GM19035 (cell line): ENCODE measurements around the gene MRTO4.
"Not testable (repeated sequence)": the region's sequence is repeated elsewhere in the genome, so short reads cannot be mapped to it uniquely, and the experiment has no call there.

ENCODE experiments used
- ATAC-seq: cut with Tn5 transposase; IDR thresholded peaks from one replicate; pipeline ENCODE4 v1.9.1; 2021; ENCODE audit not compliant: unreplicated experiment

The MRTO4 gene

DNA sequence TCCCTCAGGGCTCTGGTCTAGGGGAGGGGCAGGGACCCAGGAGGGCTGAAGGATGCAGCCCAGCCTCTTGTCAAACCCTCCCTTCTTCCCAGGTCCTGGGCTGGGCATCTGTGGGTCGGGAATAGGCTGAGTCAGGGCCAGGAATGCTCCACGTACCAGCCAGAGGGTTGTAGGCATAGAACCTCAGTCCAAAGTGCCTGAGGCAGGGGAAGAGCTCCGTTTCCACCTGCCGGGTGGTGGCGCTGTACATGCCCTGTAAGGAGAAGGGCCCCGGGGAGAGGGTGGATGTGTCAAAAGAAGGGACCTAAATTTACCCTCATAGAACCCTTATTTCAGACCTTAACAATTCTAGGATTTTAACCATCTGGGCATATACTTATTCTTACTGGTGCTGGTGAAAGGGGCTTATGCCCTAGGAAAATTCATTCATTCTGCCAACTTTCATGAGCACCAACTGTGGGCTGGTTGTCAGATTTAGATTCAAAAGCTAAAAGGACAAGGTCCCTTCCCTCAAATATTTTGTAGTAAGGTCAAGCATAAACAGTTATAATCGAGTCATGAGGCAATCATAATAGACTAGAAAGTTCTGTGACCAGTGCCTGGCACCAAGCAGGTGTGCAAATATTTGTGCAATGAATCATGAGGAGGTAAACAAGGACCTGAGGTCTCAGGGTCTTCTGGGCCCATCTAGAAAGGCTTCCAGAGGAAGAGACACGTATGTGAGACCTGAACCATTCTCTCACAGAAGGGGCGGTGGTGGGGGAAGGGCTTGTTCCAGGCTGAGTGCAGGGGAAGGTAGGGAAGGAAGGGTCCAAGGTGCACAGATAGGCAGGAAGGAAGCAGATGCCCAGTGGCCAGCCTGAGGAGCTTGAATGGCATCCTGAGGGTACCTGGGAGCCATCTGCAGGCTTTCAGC, 18.1 kb downstream of the MRTO4 start:
- not testable (repeated sequence) for ATAC-seq

DNA sequence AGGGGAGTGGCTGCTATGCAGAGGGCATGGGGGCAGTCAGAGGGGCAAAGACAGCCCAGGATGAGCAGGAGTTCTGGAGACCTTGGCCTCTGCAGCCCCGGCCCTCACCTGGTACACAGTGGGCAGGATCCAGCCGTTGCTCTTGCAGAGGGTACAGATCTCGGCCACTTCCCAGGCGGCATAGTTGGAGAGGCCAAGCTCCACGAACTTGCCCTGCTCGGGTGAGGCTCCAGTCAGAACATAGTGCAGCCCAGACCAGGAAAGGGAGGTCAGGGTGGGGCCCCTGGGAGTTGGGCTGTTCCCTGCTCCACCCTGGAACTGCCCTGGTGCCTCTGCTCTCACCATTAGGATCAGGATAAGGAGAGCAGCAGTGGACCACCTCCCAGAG, 18.7 kb downstream of the MRTO4 start:
- ATAC-seq, result not testable (repeated sequence)

DNA sequence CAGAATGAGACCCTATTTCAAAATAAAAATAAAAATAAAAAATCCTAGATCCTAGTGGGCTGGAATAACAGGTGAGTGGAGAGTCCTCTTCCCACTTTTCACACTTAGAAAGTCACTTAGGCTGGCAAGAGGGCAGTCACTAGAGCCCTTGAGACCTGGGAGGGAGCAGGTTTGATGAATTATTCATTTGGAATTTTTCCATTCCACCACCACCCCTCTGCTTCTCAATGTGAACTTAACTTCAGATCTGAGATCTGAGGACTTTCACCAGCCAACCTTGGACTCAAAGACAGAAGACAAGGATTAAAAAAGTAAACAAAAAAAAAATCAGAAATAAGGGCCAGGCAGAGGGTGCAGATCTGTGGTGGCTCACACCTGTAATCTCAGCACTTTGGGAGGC, 20.5 kb downstream of the MRTO4 start:
- no peak for ATAC-seq

DNA sequence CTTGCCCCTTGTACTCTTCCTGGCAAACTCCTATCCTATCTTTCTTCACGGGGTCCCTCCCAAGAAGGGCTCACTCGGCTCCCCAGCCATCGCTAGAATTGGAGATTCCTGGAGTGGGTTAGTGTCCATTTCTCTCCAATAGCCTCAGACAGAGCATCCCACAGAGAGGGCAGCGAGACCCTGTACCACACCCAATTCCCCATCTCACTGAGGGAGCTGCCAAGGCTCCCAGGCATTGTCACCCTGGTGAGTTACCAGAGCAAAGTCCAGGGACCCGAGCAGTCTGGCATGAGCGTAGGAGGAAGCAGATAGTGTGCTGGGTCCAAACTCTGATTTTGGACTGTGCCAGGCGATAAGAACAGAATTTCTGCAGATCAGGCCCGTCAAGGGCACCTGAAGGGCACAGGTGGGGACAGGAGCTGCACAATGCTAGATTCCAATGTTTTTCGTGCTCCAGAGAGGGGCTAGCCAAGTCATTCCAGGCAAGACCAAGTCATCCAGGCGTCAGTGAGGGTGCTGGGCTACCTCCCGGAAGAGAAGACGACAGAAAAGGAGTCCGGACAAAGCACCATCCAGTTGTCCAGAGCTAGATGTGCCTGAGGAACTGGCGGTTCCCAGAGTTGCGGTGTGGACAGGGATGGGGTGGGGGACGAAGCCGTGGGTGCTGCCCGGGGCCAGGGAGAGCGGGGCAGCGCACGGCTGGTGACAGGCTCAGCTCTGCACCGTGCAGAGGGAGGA, 21.7 kb downstream of the MRTO4 start:
- no peak for ATAC-seq

DNA sequence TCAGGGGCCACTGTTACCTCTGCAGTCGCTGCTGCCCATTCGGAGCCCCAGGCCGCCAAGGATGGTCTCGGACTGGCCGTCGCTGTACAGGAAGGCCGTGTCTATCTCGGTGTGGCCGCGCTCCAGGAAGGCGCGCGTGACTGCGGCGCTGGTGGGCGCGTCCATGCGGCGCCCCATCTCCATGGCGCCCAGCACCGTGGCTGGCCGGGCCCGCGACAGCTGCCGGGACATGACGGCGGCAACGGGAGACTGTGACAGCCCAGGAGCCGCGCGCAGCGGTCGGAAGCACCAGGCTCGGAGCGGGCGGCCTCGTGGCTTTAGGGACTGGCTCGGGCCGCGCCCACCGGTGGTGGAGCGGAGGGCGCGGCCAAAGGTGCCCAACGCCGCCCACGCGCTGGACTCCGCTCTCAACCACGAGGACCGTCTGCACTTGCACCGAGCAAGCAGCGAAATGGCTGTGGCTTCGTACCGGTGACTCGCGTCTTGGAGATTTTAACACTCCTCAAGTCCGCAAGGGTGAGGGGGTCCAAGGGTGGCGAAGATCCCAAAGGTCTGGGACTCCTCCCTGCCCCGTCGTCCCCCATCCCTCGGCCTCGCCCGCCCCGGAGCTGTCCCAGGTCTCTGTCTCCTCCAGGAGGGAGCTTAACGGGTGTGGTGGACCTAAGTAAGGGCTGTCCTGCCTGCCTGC, 22.4 kb downstream of the MRTO4 start:
- not testable (repeated sequence) for ATAC-seq

DNA sequence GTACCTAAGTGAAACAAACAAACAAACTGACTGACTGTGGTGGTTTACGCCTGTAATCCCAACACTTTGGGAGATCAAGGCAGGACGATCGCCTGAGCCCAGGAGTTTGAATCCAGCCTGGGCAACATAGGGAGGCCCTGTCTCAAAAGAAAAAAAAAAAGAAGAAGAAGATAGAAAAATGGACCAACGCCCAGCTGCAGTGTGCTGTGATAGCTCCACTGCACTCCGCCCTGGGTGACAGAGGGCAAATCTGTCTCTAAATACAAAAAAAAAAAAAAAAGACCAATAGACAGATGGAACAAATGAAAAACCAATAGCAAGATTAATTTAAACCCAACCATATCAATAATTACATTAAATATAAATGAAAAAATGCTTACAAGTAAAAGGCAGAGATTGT, 23.0 kb downstream of the MRTO4 start:
- ATAC-seq, result no peak

DNA sequence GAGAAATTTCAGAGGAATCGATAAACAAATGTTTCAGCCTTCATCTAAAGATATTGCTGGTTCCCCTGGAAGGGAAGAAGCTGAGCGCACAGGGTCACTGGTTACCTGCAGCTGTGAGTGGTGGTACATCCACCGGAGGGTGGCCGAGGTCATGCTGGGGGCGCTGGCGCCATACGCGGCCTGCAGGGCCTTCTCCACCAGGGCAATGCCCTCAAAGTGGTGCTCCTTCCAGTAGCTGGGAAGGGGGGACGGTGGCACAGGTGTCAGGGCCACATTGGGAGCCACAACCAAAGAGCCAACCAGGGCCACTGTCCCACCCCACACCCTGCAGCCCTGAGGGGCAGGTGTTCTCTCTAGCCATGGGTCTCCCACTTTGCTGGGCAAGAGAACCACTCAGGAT, 32.3 kb downstream of the MRTO4 start:
- ATAC-seq, result no peak

DNA sequence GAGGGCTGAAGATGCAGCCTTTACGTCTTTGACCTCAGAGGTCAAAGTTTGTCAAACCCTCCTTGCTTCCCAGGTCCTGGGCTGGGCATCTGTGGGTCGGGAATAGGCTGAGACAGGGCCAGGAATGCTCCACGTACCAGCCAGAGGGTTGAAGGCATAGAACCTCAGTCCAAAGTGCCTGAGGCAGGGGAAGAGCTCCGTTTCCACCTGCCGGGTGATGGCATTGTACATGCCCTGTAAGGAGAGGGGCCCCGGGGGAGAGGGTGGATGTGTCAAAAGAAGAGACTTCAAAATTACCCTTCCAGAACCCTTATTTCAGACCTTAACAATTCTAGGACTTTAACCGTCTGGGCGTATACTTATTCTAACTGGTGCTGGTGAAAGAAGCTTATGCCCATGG, 33.3 kb downstream of the MRTO4 start:
- no peak for ATAC-seq

DNA sequence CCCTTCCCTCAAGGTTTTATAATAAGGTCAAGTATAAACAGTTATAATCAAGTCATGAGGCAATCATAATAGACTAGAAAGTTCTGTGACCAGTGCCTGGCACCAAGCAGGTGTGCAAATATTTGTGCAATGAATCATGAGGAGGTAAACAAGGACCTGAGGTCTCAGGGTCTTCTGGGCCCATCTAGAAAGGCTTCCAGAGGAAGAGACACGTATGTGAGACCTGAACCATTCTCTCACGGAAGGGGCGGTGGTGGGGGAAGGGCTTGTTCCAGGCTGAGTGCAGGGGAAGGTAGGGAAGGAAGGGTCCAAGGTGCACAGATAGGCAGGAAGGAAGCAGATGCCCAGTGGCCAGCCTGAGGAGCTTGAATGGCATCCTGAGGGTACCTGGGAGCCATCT, 33.8 kb downstream of the MRTO4 start:
- not testable (repeated sequence) for ATAC-seq

DNA sequence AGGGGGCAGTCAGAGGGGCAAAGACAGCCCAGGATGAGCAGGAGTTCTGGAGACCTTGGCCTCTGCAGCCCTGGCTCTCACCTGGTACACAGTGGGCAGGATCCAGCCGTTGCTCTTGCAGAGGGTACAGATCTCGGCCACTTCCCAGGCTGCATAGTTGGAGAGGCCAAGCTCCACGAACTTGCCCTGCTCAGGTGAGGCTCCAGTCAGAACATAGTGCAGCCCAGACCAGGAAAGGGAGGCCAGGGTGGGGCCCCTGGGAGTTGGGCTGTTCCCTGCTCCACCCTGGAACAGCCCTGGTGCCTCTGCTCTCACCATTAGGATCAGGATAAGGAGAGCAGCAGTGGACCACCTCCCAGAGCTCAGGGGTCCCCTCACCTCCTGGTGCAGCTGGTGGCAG, 34.2 kb downstream of the MRTO4 start:
- not testable (repeated sequence) for ATAC-seq

DNA sequence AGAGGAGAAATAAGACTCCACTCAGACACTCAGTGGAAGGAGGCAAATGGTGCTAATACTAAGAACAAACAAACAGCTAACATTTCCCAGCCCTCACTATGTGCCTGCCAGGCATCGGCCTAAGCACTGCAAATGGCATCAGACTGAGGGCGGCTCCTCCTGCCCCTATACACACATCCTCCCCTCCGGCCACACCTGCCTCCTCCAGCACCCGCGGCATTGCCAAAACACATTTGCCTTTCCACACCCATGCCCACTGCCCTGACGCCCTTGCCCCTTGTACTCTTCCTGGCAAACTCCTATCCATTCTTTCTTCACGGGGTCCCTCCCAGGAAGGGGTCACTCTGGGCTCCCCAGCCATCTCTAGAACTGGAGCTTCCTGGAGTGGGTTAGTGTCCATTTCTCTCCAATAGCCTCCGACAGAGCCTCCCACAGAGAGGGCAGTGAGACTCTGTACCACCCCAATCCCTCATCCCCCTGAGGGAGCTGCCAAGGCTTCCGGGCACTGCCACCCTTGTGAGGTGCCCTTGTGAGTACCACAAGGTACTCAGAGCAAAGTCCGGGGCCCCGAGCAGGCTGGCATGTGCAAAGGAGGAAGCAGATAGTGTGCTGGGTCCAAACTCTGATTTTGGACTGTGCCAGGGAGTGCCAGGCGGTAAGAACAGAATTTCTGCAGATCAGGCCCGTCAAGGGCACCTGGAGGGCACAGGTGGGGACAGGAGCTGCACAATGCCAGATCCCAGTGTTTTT, 36.0 kb downstream of the MRTO4 start:
- no peak for ATAC-seq

DNA sequence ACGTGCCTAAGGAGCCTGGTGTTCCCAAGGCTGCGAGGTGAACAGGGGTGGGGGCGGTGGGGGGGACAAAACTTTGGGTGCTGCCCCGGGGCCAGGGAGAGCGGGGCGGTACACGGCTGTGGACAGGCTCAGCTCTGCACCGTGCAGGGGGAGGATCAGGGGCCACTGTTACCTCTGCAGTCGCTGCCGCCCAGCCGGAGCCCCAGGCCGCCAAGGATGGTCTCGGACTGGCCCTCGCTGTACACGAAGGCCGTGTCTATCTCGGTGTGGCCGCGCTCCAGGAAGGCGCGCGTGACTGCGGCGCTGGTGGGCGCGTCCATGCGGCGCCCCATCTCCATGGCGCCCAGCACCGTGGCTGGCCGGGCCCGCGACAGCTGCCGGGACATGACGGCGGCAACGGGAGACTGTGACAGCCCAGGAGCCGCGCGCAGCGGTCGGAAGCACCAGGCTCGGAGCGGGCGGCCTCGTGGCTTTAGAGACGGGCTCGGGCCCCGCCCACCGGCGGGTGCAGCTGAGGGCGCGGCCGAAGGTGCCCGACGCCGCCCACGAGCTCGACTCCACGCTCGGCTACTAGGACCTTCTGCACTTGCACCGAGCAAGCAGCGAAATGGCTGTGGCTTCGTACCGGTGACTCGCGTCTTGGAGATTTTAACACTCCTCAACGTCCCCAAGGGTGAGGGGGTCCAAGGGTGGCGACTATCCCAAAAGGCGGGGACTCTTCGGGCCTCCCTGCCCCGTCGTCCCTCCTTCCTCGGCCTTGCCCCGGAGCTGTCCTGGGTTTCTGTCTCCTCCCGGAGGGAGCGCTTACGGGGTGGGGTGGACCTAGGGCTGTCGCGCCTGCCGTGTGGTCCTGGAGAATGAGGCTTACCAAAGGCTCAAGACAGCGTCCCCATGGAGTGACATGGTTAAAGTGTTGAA, 37.0 kb downstream of the MRTO4 start, which contains the start of gene AKR7A3:
TSS of gene AKR7A3 (minus strand) at position 447 of the 918 bp plus-strand sequence. CDS start at position 386, 61 bp downstream.
- ATAC-seq, result not testable (repeated sequence)

DNA sequence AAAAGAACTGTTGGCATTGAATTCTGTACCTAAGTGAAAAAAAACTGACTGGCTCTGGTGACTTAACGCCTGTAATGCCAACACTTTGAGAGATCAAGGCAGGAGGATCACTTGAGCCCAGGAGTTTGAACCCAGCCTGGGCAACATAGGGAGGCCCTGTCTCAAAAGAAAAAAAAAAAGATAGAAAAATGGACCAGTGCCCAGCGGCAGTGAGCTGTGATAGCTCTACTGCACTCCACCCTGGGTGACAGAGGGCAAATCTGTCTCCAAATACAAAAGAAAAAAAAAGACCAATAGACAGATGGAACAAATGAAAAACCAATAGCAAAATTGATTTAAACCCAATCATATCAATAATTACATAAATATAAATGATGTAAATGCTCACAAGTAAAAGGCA, 37.6 kb downstream of the MRTO4 start:
- no peak for ATAC-seq

DNA sequence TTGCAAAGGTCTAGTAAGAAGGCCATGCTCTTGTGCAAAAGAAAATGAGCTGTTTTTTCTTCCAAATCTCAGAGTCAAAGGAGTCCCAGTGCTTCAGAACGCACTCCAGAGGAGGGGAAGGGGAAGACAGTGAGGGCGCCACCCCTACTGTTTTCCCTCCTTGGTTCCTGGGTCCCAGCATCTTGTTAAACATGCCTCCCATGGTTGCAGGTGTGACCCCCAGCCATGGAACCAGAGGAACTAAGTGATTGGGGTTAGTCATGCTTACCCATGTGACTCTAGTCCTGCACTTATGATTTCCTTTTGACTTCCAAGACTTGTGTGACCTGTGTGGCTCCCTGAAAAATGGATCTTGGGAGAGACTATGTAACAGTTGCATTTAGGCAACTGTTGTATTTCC, 43.0 kb downstream of the MRTO4 start:
- no peak for ATAC-seq

DNA sequence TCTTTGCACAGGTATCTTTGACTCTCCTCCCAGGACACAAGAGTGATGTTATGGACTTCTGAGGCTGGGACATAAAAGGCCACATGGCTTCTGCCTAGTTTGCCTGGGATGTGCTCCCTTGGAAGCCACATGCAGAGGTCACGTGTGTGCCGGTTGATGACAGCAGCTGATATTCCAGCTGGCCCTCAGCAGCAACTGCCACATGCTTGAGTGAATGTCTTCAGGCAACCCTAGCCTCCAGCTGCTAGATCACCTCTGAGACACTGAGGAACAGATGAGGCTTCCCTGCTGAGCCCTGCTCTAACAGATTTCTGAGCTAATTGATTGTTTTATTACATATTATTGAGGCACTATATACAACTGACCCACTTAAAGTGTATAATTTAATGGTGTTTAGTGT, 48.6 kb downstream of the MRTO4 start:
- no peak for ATAC-seq

DNA sequence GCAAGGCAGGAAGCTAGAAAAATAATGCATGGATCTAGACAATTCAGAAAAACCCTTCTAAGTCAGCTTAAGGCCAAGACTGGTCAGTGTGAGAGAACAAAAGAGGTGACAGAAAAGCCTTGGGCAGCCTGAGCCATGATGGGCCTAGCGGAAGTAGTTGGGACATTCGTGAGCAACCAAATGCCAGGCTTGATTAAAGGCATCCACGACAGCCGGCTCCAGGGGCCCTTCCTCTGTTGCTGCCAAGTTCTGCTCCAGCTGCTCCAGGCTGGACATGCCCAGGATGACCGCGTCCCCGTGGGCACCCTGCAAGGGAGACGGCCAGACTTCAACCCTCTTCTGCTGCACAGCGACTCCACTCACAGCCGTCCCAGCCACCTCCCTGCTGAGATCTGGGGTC, 52.5 kb downstream of the MRTO4 start:
- ATAC-seq, result not testable (repeated sequence)

DNA sequence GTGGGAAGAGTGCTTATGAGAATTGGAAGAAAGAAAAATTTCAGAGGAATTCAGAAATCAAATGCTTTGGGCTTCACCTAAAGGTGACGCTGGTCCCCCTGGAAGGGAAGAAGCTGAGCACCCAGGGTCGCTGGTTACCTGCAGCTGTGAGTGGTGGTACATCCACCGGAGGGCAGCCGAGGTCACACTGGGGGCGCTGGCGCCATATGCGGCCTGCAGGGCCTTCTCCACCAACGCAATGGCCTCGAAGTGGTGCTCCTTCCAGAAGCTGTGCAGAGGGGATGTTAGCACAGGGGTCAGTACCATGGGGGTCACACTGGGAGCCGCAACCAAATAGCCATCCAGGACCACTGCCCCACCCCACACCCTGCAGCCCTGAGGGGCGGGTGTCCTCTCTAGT, 54.3 kb downstream of the MRTO4 start:
- ATAC-seq, result no peak

DNA sequence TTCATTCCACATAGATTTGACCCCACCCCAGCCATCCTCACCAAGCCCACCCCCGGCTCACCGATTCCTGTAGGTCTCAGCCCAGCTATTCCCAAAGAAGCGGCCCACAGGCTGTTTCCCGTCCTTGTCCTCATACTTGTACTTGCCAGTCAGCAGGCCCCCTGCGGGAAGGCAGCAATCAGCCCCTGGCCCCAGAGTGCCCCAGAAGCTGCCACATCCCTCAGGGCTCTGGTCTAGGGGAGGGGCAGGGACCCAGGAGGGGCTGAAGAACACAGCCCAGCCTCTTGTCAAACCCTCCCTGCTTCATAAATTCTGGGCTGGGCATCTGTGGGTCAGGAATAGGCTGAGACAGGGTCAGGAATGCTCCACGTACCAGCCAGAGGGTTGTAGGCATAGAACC, 55.3 kb downstream of the MRTO4 start:
- no peak for ATAC-seq

DNA sequence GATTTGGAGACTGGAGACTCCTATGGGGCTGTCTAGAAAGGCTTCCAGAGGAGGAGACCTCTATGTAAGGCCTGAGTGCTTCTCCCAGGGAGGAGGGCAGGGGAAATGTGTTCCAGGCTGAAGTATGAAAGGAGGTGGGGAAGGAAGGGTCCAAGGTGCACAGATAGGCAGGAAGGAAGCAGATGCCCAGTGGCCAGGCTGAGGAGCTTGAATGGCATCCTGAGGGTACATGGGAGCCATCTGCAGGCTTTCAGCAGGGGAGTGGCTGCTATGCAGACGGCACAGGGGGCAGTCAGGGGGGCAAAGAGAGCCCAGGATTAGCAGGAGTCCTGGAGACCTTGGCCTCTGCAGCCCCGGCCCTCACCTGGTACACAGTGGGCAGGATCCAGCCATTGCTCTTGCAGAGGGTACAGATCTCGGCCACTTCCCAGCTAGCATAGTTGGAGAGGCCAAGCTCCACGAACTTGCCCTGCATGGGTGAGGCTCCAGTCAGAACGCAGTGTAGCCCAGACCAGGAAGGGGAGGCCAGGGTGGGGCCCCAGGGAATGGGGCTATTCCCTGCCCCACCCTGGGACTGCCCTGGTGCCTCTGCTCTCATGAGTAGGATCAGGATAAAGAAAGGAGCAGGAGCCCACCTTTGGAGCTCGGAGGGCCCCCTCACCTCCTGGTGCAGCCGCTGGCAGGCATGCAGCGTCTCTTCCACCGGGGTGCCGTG, 56.3 kb downstream of the MRTO4 start:
- ATAC-seq, result no peak
